Tibial nerve (tissue), 4 donors: ENCODE data around the gene YIPF2. TPM values are rescaled to one million over a fixed set of nuclear protein-coding genes. Genes with fewer than 3 reads are reported as not detected.
A peak's percentile ranks its signal among the peaks of the same experiment; 100 is the strongest.

Experiments used
- DNase-seq, 2 donors: peaks; one replicate each; pipeline ENCODE4 v3.0.0-alpha.2; 2019; ENCODE audit warnings: low spot score in 2 of 2
- H3K27ac ChIP-seq, 4 donors: fragments of 200-600 bp; sonication (generic) in 3 of 4; one replicate each; pipeline ENCODE4 v1.5.1; 2017 to 2019; ENCODE audit warnings: mild to moderate bottlenecking in 1 of 4
- H3K27me3 ChIP-seq, 2 donors: fragments of 200-600 bp; sonication (generic) in 1 of 2; one replicate each; pipeline versions ENCODE4 v1.5.1 to v1.6.0; 2017 to 2019
- H3K36me3 ChIP-seq, 3 donors: fragments of 200-600 bp; sonication (generic); one replicate each; pipeline ENCODE4 v1.5.1; 2018 to 2019
- H3K4me1 ChIP-seq, 4 donors: fragments of 200-600 bp; sonication (generic) in 3 of 4; one replicate each; pipeline ENCODE4 v1.5.1; 2017 to 2019
- H3K4me3 ChIP-seq, 4 donors: fragments of 200-600 bp; sonication (generic) in 3 of 4; one replicate each; pipeline ENCODE4 v1.5.1; 2017 to 2019; ENCODE audit warnings: mild to moderate bottlenecking in 1 of 4, moderate library complexity in 1 of 4
- H3K9me3 ChIP-seq, 4 donors: fragments of 200-600 bp; sonication (generic) in 3 of 4; one replicate each; pipeline ENCODE4 v1.5.1; 2017 to 2019
- CTCF ChIP-seq, 5 experiments: fragments of 200-600 bp in 3 of 5; fragments of 450-650 bp in 2 of 5; sonication (generic) in 3 of 5; IDR thresholded peaks; one replicate each; pipeline ENCODE4 v1.5.1; 2016 to 2019; ENCODE audit warnings: antibody characterized with exemption in 5 of 5, mild to moderate bottlenecking in 3 of 5, moderate library complexity in 2 of 5
- EP300 ChIP-seq, 2 donors: sonication (generic); formaldehyde crosslinking; IDR thresholded peaks; one replicate each; pipeline ENCODE4 v1.6.1; 2017; ENCODE audit warnings: antibody characterized with exemption in 2 of 2, mild to moderate bottlenecking in 1 of 2
- POLR2A ChIP-seq, 2 donors: fragments of 450-650 bp; IDR thresholded peaks; one replicate each; pipeline ENCODE4 v1.6.1; 2017; ENCODE audit warnings: antibody characterized with exemption in 2 of 2, mild to moderate bottlenecking in 2 of 2, moderate library complexity in 2 of 2
- WGBS, 2 donors: methylation state at CpG; one replicate each; pipeline ENCODE4 v1.1.5; 2018; 5-methylcytosine and 5-hydroxymethylcytosine counted together
- total RNA-seq, 4 donors: library from RNA; depleted of rRNA; stranded (reverse); fragments of >200 nt; gene quantifications; one replicate each; pipeline ENCODE4 v1.1.0, GENCODE V29; 2016

The YIPF2 gene
- total RNA-seq, 4 donors from 2014 or later = 50.0 to 69.3 (median 56.4) TPM

- no peak overlapping the region for H3K27ac ChIP-seq
- no peak for DNase-seq
- TF ChIP-seq EP300 (IDR thresholded peaks at IDR 0.05) (no peak), CTCF (IDR thresholded peaks at IDR 0.05) (no peak), POLR2A (IDR thresholded peaks at IDR 0.05) (no peak)
- 81 to 94% methylated on average over 8 of the region's 8 CpGs for WGBS, 2 donors
- no peaks in the 10 kb centered on the region for H3K27me3 ChIP-seq
- H3K4me3 ChIP-seq = no peak overlapping the region
- H3K9me3 ChIP-seq = no peaks in the 10 kb centered on the region
- peaks cover 0 to 4% (median 0%) of the 10 kb centered on the region in 3 donors for H3K36me3 ChIP-seq
- peaks cover 0 to 33% (median 15%) of the 10 kb centered on the region in 4 donors for H3K4me1 ChIP-seq
These were observed 42.8 kb upstream of the YIPF2 start for GRCh38 chr19:10971107-10971726.

- Histone ChIP-seq H3K4me3 (no peak overlapping the region), H3K4me1 (peaks cover 0 to 32% (median 2%) of the 10 kb centered on the region in 4 donors), H3K9me3 (no peaks in the 10 kb centered on the region), H3K27ac (peak overlapping the region in 2 of 4 donors; percentile 38 to 43), H3K27me3 (no peaks in the 10 kb centered on the region), H3K36me3 (peaks cover 0 to 11% (median 0%) of the 10 kb centered on the region in 3 donors)
- WGBS, 2 donors = 44 to 54% methylated on average over 8 to 10 of the region's 10 CpGs
- no peak for DNase-seq
- TF ChIP-seq EP300 (IDR thresholded peaks at IDR 0.05) (no peak), POLR2A (IDR thresholded peaks at IDR 0.05) (no peak), CTCF (IDR thresholded peaks at IDR 0.05) (no peak)
These were observed 40.2 kb upstream of the YIPF2 start for GRCh38 chr19:10968527-10969135.

- H3K4me1 ChIP-seq = peaks cover 0 to 50% (median 12%) of the 10 kb centered on the region in 4 donors
- 89 to 92% methylated on average over 8 of the region's 8 CpGs for WGBS, 2 donors
- no peak overlapping the region for H3K27ac ChIP-seq
- TF ChIP-seq EP300 (IDR thresholded peaks at IDR 0.05) (no peak), CTCF (IDR thresholded peaks at IDR 0.05) (no peak), POLR2A (IDR thresholded peaks at IDR 0.05) (no peak)
- H3K9me3 ChIP-seq = no peaks in the 10 kb centered on the region
- H3K36me3 ChIP-seq = peaks cover 0 to 6% (median 0%) of the 10 kb centered on the region in 3 donors
- DNase-seq = no peak
- H3K27me3 ChIP-seq = no peaks in the 10 kb centered on the region
- no peak overlapping the region for H3K4me3 ChIP-seq
These were observed 38.4 kb upstream of the YIPF2 start for GRCh38 chr19:10966809-10967208.

GRCh38 chr19:10965398-10965797 is 37.0 kb upstream of the YIPF2 start:
- 78 to 80% methylated on average over 6 of the region's 6 CpGs for whole genome bisulfite sequencing, 2 donors
- H3K9me3 ChIP-seq = no peaks in the 10 kb centered on the region
- no peak for TF ChIP-seq EP300 (IDR thresholded peaks at IDR 0.05)
- no peak for TF ChIP-seq CTCF (IDR thresholded peaks at IDR 0.05)
- no peak for TF ChIP-seq POLR2A (IDR thresholded peaks at IDR 0.05)
- no peak overlapping the region for H3K4me3 ChIP-seq
- no peak overlapping the region for H3K27ac ChIP-seq
- H3K36me3 ChIP-seq = peaks cover 0 to 6% (median 0%) of the 10 kb centered on the region in 3 donors
- DNase-seq = no peak
- peaks cover 0 to 48% (median 12%) of the 10 kb centered on the region in 4 donors for H3K4me1 ChIP-seq
- no peaks in the 10 kb centered on the region for H3K27me3 ChIP-seq

- H3K4me1 ChIP-seq = peaks cover 0 to 48% (median 14%) of the 10 kb centered on the region in 4 donors
- DNase-seq = no peak
- TF ChIP-seq EP300 (IDR thresholded peaks at IDR 0.05) (no peak), CTCF (IDR thresholded peaks at IDR 0.05) (no peak), POLR2A (IDR thresholded peaks at IDR 0.05) (no peak)
- H3K36me3 ChIP-seq = peaks cover 0 to 6% (median 0%) of the 10 kb centered on the region in 3 donors
- 96 to 97% methylated on average over 4 of the region's 4 CpGs for WGBS, 2 donors
- no peaks in the 10 kb centered on the region for H3K9me3 ChIP-seq
- no peaks in the 10 kb centered on the region for H3K27me3 ChIP-seq
- H3K4me3 ChIP-seq = no peak overlapping the region
- H3K27ac ChIP-seq = no peak overlapping the region
These were observed 36.5 kb upstream of the YIPF2 start for GRCh38 chr19:10964903-10965302.
